H1 (cell line): ENCODE data around the gene SPINK9. TPM values are rescaled to one million over a fixed set of nuclear protein-coding genes. Genes with fewer than 3 reads are reported as not detected.

ENCODE experiments used
- CHD1 ChIP-seq: IDR thresholded peaks from 2 replicates; pipeline ENCODE4 v1.6.1; 2012; ENCODE audit warnings: low read depth, low read length, improper control_type of control experiment
- FOSL1 ChIP-seq: IDR thresholded peaks from 2 replicates; pipeline ENCODE4 v1.6.1; 2011; ENCODE audit warnings: mild to moderate bottlenecking, low read depth, low read length, moderate library complexity; ENCODE audit not compliant: insufficient read depth
- KDM1A ChIP-seq: fragments of 200-600, 300-600 bp; sonication (generic); IDR thresholded peaks from 2 replicates; pipeline ENCODE4 v1.7.1; 2016; ENCODE audit warnings: mild to moderate bottlenecking, low read length, borderline replicate concordance
- NANOG ChIP-seq: IDR thresholded peaks from 2 replicates; pipeline ENCODE4 v1.6.1; 2011; ENCODE audit warnings: low read length, low read depth, mild to moderate bottlenecking, inconsistent platforms; ENCODE audit not compliant: insufficient read depth, poor library complexity, severe bottlenecking
- POLR2A ChIP-seq, 2 experiments: IDR thresholded peaks; 1 replicate in 1 of 2; 2 replicates in 1 of 2; pipeline ENCODE4 v1.6.1; 2011; ENCODE audit warnings: low read depth in 2 of 2, low read length in 2 of 2, mild to moderate bottlenecking in 2 of 2; ENCODE audit errors: control extremely low read depth in 1 of 2
- RXRA ChIP-seq: IDR thresholded peaks from 2 replicates; pipeline ENCODE4 v1.6.1; 2011; ENCODE audit warnings: low read depth, mild to moderate bottlenecking, low read length, moderate library complexity; ENCODE audit not compliant: insufficient read depth
- ZNF274 ChIP-seq: IDR thresholded peaks from 2 replicates; pipeline ENCODE4 v1.7.0; 2012; ENCODE audit warnings: low read length, borderline replicate concordance; ENCODE audit errors: extremely low read depth
- polyA plus RNA-seq, 7 experiments: library from polyadenylated mRNA; depleted of rRNA in 3 of 7; stranded (reverse) in 5 of 7; unstranded in 2 of 7; fragments of >200 nt in 5 of 7; fragments of 200-250 nt in 2 of 7; gene quantifications; 1 replicate in 5 of 7; 2 replicates in 1 of 7; 4 replicates in 1 of 7; pipeline versions ENCODE4 v1.2.1 to v1.2.3, GENCODE V29; 2011 to 2013; ENCODE audit warnings: missing spikeins in 2 of 7, mixed read lengths in 2 of 7
- total RNA-seq: library from RNA; stranded (reverse); fragmentation: NEBNext Ultra II Directional; extraction: Animal tissue kit (Norgen Biotek cat#: 25700); gene quantifications from 2 replicates; pipeline ENCODE4 v1.2.1, GENCODE V29; 2021

The SPINK9 gene
- total and polyA plus RNA-seq, 2 of the 8 experiments (the other 6 are each of a cell fraction or from before 2014, with no cell fraction given), result not detected

- TF ChIP-seq NANOG, result no peak
- TF ChIP-seq CHD1, result no peak
- TF ChIP-seq POLR2A (IDR thresholded peaks at IDR 0.05; ENCODE audit: control extremely low read depth in 1 of 2, low read depth in 2 of 2, low read length in 2 of 2), result no peak
- TF ChIP-seq RXRA, result no peak
- no peak for TF ChIP-seq FOSL1
- TF ChIP-seq ZNF274, result no peak
- TF ChIP-seq KDM1A, result no peak
Measured at GRCh38 chr5:148342371-148343045, 7.1 kb downstream of the SPINK9 start (continued).
